ENCODE measurements around the gene KIF5A.

DNA sequence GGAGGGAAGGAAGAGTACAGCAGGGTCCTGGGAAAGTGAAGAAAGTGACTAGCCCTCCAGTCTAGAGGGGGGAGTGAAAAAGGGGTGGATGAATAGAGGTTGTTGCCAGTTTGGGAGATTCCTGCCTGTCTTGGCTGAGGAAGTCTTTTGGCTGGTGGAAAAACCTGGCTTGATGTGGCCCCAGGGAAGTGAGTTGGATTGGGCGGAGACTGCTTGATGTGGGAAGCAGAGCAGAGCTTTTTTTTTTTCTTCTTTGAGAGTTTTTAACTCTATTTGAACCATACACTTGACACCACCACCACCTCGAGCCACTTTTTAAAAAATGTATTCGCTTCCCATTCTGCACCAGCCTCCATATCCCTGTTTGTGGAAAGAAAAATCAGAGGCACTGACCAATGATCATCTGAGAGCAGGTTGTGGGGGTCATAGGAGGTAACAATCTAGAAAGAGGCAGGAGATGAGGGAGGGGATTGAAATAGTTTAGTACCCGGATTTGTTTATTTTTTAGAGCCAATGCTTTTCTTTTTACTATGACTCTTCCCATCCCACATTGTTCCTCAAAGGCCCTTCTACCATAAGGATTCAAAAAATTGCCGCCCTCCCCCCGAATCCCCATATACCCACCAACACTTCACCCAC is 54.1 kb downstream of the KIF5A start:
- TF ChIP-seq, protein P1, sequence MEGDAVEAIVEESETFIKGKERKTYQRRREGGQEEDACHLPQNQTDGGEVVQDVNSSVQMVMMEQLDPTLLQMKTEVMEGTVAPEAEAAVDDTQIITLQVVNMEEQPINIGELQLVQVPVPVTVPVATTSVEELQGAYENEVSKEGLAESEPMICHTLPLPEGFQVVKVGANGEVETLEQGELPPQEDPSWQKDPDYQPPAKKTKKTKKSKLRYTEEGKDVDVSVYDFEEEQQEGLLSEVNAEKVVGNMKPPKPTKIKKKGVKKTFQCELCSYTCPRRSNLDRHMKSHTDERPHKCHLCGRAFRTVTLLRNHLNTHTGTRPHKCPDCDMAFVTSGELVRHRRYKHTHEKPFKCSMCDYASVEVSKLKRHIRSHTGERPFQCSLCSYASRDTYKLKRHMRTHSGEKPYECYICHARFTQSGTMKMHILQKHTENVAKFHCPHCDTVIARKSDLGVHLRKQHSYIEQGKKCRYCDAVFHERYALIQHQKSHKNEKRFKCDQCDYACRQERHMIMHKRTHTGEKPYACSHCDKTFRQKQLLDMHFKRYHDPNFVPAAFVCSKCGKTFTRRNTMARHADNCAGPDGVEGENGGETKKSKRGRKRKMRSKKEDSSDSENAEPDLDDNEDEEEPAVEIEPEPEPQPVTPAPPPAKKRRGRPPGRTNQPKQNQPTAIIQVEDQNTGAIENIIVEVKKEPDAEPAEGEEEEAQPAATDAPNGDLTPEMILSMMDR (IDR thresholded peaks at IDR 0.05): no peak
- no peak for TF ChIP-seq POLR2A (IDR thresholded peaks at IDR 0.05)

Measured in lower leg skin (tissue), 3 donors.